ENCODE measurements around the gene PPCDC. TPM values are rescaled to one million over a fixed set of nuclear protein-coding genes. Genes with fewer than 3 reads are reported as not detected.
A peak's percentile ranks its signal among the peaks of the same experiment; 100 is the strongest.

PPCDC gene
- polyA plus RNA-seq, 3 donors = 14.2 to 33.7 (median 18.7) TPM

GRCh38 chr15:75029378-75030022, 6.1 kb downstream of the PPCDC start:
- Mint-ChIP-seq H3K27ac (peak overlapping the region; percentile 83 to 92 (median 89)), H3K27me3 (ENCODE audit: low read depth in 3 of 3) (peaks cover 0 to 1% (median 0%) of the 10 kb centered on the region in 3 donors), H3K9me3 (no peaks in the 10 kb centered on the region), H3K36me3 (peaks cover 23 to 41% of the 10 kb centered on the region in 2 donors), H3K4me1 (peaks cover 66% of the 10 kb centered on the region), H3K4me3 (peak overlapping the region; percentile 65 to 84)
- Histone ChIP-seq H3K27ac (ENCODE audit: low read depth in 1 of 2, low read length in 2 of 2) (peak overlapping the region; percentile 82 to 84), H3K27me3 (ENCODE audit: control insufficient read depth in 2 of 2, insufficient read depth in 2 of 2, low read length in 2 of 2) (no peaks in the 10 kb centered on the region), H3K79me2 (ENCODE audit: insufficient read depth, low read length) (peaks cover 36% of the 10 kb centered on the region), H3K4me1 (ENCODE audit: control insufficient read depth in 1 of 2, insufficient read depth in 2 of 2, low read length in 2 of 2) (peaks cover 70 to 71% of the 10 kb centered on the region in 2 donors), H3K4me3 (replicated peaks in 1 of 3; ENCODE audit: low read depth in 2 of 3, low read length in 3 of 3) (peak overlapping the region in 2 of 3 experiments; percentile 12 to 64), H2AFZ (ENCODE audit: insufficient read depth, low read depth, low read length, poor library complexity, severe bottlenecking) (peak overlapping the region; percentile 72), H3K36me3 (replicated peaks in 1 of 2; ENCODE audit: control insufficient read depth in 1 of 2, insufficient read depth in 2 of 2, low read length in 2 of 2) (peaks cover 0 to 4% of the 10 kb centered on the region in 2 donors), H3K9me3 (replicated peaks in 1 of 2; ENCODE audit: control insufficient read depth in 1 of 2, insufficient read depth in 1 of 2, low read length in 2 of 2) (no peaks in the 10 kb centered on the region), H4K20me1 (ENCODE audit: insufficient read depth, low read length) (no peaks in the 10 kb centered on the region), H3K4me2 (replicated peaks; ENCODE audit: extremely low read depth, low read length, poor library complexity, severe bottlenecking) (peak overlapping the region; percentile 82), H3K9ac (ENCODE audit: insufficient read depth, low read length, poor library complexity, severe bottlenecking) (peak overlapping the region; percentile 56)
- no CpG with 5 or more reads among the region's 12 CpGs for WGBS (ENCODE audit: insufficient coverage)
- DNase-seq = peak; percentile 90 to 94 (median 94)
- peak; percentile 81 for TF ChIP-seq CTCF (IDR thresholded peaks at IDR 0.05)
- intact Hi-C loops (cut with micrococcal nuclease) = loop anchor here (1.0 to 5.0 kb wide), 4 partner anchors 13 to 175 kb away; no protein-coding TSS in a partner anchor

DNA sequence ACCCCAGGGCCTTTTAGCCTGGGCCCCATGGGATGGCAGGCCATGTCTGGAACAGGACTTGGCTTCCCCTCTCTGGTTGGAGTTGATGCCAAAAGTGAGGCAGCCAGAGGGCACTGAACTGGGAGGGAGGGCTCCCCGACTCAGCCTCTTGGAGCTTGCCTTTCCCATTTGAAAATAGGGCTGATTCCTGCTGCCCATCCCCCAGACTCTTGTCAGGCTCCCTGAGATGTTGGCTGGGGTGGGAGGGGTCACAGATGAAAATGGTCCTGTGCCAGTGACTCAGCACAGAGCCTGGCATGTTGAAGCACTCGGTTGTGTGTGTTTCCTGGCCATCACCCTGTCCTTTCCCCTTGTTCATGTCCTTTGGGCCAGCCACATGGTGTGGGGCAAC, 6.6 kb downstream of the PPCDC start:
- Histone ChIP-seq H3K27me3 (ENCODE audit: control insufficient read depth in 2 of 2, insufficient read depth in 2 of 2, low read length in 2 of 2) (no peaks in the 10 kb centered on the region), H3K9ac (ENCODE audit: insufficient read depth, low read length, poor library complexity, severe bottlenecking) (peak overlapping the region; percentile 56), H3K4me2 (replicated peaks; ENCODE audit: extremely low read depth, low read length, poor library complexity, severe bottlenecking) (peak overlapping the region; percentile 82), H3K36me3 (replicated peaks in 1 of 2; ENCODE audit: control insufficient read depth in 1 of 2, insufficient read depth in 2 of 2, low read length in 2 of 2) (peaks cover 0 to 4% of the 10 kb centered on the region in 2 donors), H2AFZ (ENCODE audit: insufficient read depth, low read depth, low read length, poor library complexity, severe bottlenecking) (peak overlapping the region; percentile 72), H3K4me1 (ENCODE audit: control insufficient read depth in 1 of 2, insufficient read depth in 2 of 2, low read length in 2 of 2) (peaks cover 70% of the 10 kb centered on the region in 2 donors), H3K4me3 (replicated peaks in 1 of 3; ENCODE audit: low read depth in 2 of 3, low read length in 3 of 3) (peak overlapping the region in 1 of 3 experiments; percentile 64), H3K27ac (ENCODE audit: low read depth in 1 of 2, low read length in 2 of 2) (peak overlapping the region; percentile 82 to 84), H4K20me1 (ENCODE audit: insufficient read depth, low read length) (no peaks in the 10 kb centered on the region), H3K79me2 (ENCODE audit: insufficient read depth, low read length) (peaks cover 31% of the 10 kb centered on the region), H3K9me3 (replicated peaks in 1 of 2; ENCODE audit: control insufficient read depth in 1 of 2, insufficient read depth in 1 of 2, low read length in 2 of 2) (no peaks in the 10 kb centered on the region)
- peaks cover 0 to 1% (median 0%) of the 10 kb centered on the region in 3 donors for H3K27me3 Mint-ChIP-seq (ENCODE audit: low read depth in 3 of 3)
- WGBS (ENCODE audit: insufficient coverage) = 11% methylated on average over 1 of the region's 2 CpGs
- H3K9me3 Mint-ChIP-seq = no peaks in the 10 kb centered on the region
- intact Hi-C loops (cut with micrococcal nuclease) = loop anchor here in 1 of 2 donors (5.0 kb wide), 1 partner anchor 37 kb away; no protein-coding TSS in a partner anchor
- TF ChIP-seq CTCF (IDR thresholded peaks at IDR 0.05) = no peak
- peak overlapping the region; percentile 83 to 92 (median 89) for H3K27ac Mint-ChIP-seq
- peak; percentile 47 to 77 (median 56) for DNase-seq
- H3K4me3 Mint-ChIP-seq = peak overlapping the region; percentile 65 to 84
- peaks cover 23 to 41% of the 10 kb centered on the region in 2 donors for H3K36me3 Mint-ChIP-seq
- H3K4me1 Mint-ChIP-seq = peaks cover 65% of the 10 kb centered on the region

Data from CD14-positive monocyte (primary cell).